Mammary epithelial cell (primary cell): ENCODE results near the gene RNU11.
"Not testable (repeated sequence)": the region's sequence is repeated elsewhere in the genome, so short reads cannot be mapped to it uniquely, and the experiment has no call there.

Experiments used
- EZH2 ChIP-seq: IDR thresholded peaks from 2 replicates; pipeline ENCODE4 v1.6.1; 2012; ENCODE audit warnings: low read length, inconsistent platforms, borderline replicate concordance
- TF ChIP-seq, protein P1 (sequence below), 2 donors: IDR thresholded peaks in 1 of 2; conservative IDR thresholded peaks in 1 of 2; 2 replicates each; pipeline ENCODE4 v1.5.1; 2011 to 2012; ENCODE audit warnings: inconsistent platforms in 2 of 2, low read length in 2 of 2, mild to moderate bottlenecking in 2 of 2, control low read depth in 1 of 2, low read depth in 1 of 2; ENCODE audit not compliant: insufficient read depth in 1 of 2; ENCODE audit errors: extremely low read depth in 1 of 2

- TF ChIP-seq, protein P1, sequence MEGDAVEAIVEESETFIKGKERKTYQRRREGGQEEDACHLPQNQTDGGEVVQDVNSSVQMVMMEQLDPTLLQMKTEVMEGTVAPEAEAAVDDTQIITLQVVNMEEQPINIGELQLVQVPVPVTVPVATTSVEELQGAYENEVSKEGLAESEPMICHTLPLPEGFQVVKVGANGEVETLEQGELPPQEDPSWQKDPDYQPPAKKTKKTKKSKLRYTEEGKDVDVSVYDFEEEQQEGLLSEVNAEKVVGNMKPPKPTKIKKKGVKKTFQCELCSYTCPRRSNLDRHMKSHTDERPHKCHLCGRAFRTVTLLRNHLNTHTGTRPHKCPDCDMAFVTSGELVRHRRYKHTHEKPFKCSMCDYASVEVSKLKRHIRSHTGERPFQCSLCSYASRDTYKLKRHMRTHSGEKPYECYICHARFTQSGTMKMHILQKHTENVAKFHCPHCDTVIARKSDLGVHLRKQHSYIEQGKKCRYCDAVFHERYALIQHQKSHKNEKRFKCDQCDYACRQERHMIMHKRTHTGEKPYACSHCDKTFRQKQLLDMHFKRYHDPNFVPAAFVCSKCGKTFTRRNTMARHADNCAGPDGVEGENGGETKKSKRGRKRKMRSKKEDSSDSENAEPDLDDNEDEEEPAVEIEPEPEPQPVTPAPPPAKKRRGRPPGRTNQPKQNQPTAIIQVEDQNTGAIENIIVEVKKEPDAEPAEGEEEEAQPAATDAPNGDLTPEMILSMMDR (conservative IDR thresholded peaks at IDR 0.05 in 1 of 2, IDR thresholded peaks at IDR 0.05 in 1 of 2; ENCODE audit: extremely low read depth in 1 of 2, insufficient read depth in 1 of 2, low read depth in 1 of 2, low read length in 2 of 2): not testable (repeated sequence)
- TF ChIP-seq EZH2: not testable (repeated sequence)
Observed at GRCh38 chr1:28691627-28692026, 43.2 kb downstream of the RNU11 start.
